GM12878 (cell line): ENCODE results near the gene MCM5.

Experiments
- ATF7 ChIP-seq: fragments of 450-650 bp; IDR thresholded peaks from 2 replicates; pipeline ENCODE4 v1.6.1; 2016; ENCODE audit warnings: low read depth, mild to moderate bottlenecking
- CTCF ChIP-seq, 3 experiments: IDR thresholded peaks in 2 of 3; conservative IDR thresholded peaks in 1 of 3; 2 replicates each; pipeline ENCODE4 v1.5.1; 2011; ENCODE audit warnings: low read depth in 3 of 3, low read length in 3 of 3, mild to moderate bottlenecking in 3 of 3, control low read depth in 2 of 3, moderate library complexity in 2 of 3, inconsistent platforms in 1 of 3, mixed read lengths in 1 of 3; ENCODE audit not compliant: control insufficient read depth in 2 of 3, insufficient read depth in 1 of 3; ENCODE audit errors: extremely low read depth in 1 of 3
- DPF2 ChIP-seq: fragments of 450-650 bp; IDR thresholded peaks from 2 replicates; pipeline ENCODE4 v1.6.1; 2017; ENCODE audit warnings: mild to moderate bottlenecking
- EP300 ChIP-seq, 2 experiments: fragments of 150-350 bp in 1 of 2; IDR thresholded peaks; 2 replicates each; pipeline ENCODE4 v1.6.1; 2011 to 2012; ENCODE audit warnings: low read depth in 2 of 2, low read length in 2 of 2, borderline replicate concordance in 1 of 2, improper control_type of control experiment in 1 of 2, inconsistent platforms in 1 of 2; ENCODE audit not compliant: control insufficient read depth in 1 of 2
- NFIC ChIP-seq: IDR thresholded peaks from 2 replicates; pipeline ENCODE4 v1.6.1; 2012; ENCODE audit warnings: low read depth, mild to moderate bottlenecking, inconsistent platforms, low read length, moderate library complexity
- NFYB ChIP-seq: IDR thresholded peaks from 2 replicates; pipeline ENCODE4 v1.6.1; 2011; ENCODE audit warnings: low read depth, mild to moderate bottlenecking, low read length, improper control_type of control experiment, moderate library complexity; ENCODE audit not compliant: insufficient read depth
- SIN3A ChIP-seq: IDR thresholded peaks from 2 replicates; pipeline ENCODE4 v1.6.1; 2012; ENCODE audit warnings: low read depth, low read length, improper control_type of control experiment
- SMC3 ChIP-seq: IDR thresholded peaks from 2 replicates; pipeline ENCODE4 v1.6.1; 2011; ENCODE audit warnings: low read length, improper control_type of control experiment, borderline replicate concordance
- TCF12 ChIP-seq: IDR thresholded peaks from 2 replicates; pipeline ENCODE4 v1.6.1; 2011; ENCODE audit warnings: low read depth, mild to moderate bottlenecking, low read length
- TCF7 ChIP-seq: IDR thresholded peaks from 2 replicates; pipeline ENCODE4 v1.6.1; 2014; ENCODE audit warnings: antibody characterized with exemption, borderline replicate concordance
- ZNF207 ChIP-seq: fragments of 450-650 bp; IDR thresholded peaks from 2 replicates; pipeline ENCODE4 v1.6.1; 2014; ENCODE audit warnings: antibody characterized with exemption, mild to moderate bottlenecking, borderline replicate concordance
- TF ChIP-seq, protein P1 (sequence below): IDR thresholded peaks from 2 replicates; pipeline ENCODE4 v1.6.1; 2012; ENCODE audit warnings: low read length, inconsistent platforms

- TF ChIP-seq TCF12 = no peak
- TF ChIP-seq, protein P1, sequence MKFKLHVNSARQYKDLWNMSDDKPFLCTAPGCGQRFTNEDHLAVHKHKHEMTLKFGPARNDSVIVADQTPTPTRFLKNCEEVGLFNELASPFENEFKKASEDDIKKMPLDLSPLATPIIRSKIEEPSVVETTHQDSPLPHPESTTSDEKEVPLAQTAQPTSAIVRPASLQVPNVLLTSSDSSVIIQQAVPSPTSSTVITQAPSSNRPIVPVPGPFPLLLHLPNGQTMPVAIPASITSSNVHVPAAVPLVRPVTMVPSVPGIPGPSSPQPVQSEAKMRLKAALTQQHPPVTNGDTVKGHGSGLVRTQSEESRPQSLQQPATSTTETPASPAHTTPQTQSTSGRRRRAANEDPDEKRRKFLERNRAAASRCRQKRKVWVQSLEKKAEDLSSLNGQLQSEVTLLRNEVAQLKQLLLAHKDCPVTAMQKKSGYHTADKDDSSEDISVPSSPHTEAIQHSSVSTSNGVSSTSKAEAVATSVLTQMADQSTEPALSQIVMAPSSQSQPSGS = no peak
- TF ChIP-seq NFIC = no peak
- no peak for TF ChIP-seq SIN3A
- no peak for TF ChIP-seq CTCF (IDR thresholded peaks at IDR 0.05 in 2 of 3, conservative IDR thresholded peaks at IDR 0.05 in 1 of 3; ENCODE audit: control insufficient read depth in 2 of 3, extremely low read depth in 1 of 3, insufficient read depth in 1 of 3, low read depth in 3 of 3, low read length in 3 of 3)
- TF ChIP-seq ZNF207 = no peak
- TF ChIP-seq DPF2 = no peak
- TF ChIP-seq EP300 (IDR thresholded peaks at IDR 0.05; ENCODE audit: borderline replicate concordance in 1 of 2, control insufficient read depth in 1 of 2, low read depth in 2 of 2, low read length in 2 of 2) = no peak
- TF ChIP-seq ATF7 = no peak
- TF ChIP-seq NFYB = no peak
- TF ChIP-seq TCF7 = no peak
- TF ChIP-seq SMC3 = no peak
Observed at GRCh38 chr22:35419756-35420155, 19.8 kb downstream of the MCM5 start.
